NCI-H128 (cell line): ENCODE measurements around the gene FOXP4.

ENCODE experiments used
- DNase-seq: peaks from one replicate; lab custom pipeline; 2025; ENCODE audit not compliant: unreplicated experiment; lab: John Stamatoyannopoulos, UW

FOXP4 gene

GRCh38 chr6:41642090-41642959 is 96.1 kb downstream of the FOXP4 start:
- no peak for DNase-seq

GRCh38 chr6:41642960-41643898 is 97.0 kb downstream of the FOXP4 start:
- no peak for DNase-seq

GRCh38 chr6:41643899-41644269 is 97.7 kb downstream of the FOXP4 start:
- DNase-seq = no peak

- DNase-seq = no peak
These were observed 98.2 kb downstream of the FOXP4 start for GRCh38 chr6:41644297-41644879.

- DNase-seq = no peak
These were observed 98.9 kb downstream of the FOXP4 start for GRCh38 chr6:41645007-41645618.

GRCh38 chr6:41646026-41646795 is 100.0 kb downstream of the FOXP4 start:
- no peak for DNase-seq

- no peak for DNase-seq
These were observed 100.9 kb downstream of the FOXP4 start for GRCh38 chr6:41647061-41647511.

- DNase-seq = no peak
These were observed 101.9 kb downstream of the FOXP4 start for GRCh38 chr6:41648070-41648585.

GRCh38 chr6:41648921-41649320 is 102.7 kb downstream of the FOXP4 start:
- DNase-seq = no peak

GRCh38 chr6:41649596-41649995 is 103.4 kb downstream of the FOXP4 start:
- no peak for DNase-seq

- DNase-seq = no peak
These were observed 103.9 kb downstream of the FOXP4 start for GRCh38 chr6:41650120-41650519.

- DNase-seq = no peak
These were observed 105.2 kb downstream of the FOXP4 start for GRCh38 chr6:41651246-41651961.
